PC-3 (cell line): ENCODE measurements around the gene GPC1. TPM values are rescaled to one million over a fixed set of nuclear protein-coding genes. Genes with fewer than 3 reads are reported as not detected.

Experiments
- ATAC-seq: fragments of 200-7000 bp; cut with Tn5 transposase; 2 replicates; pipeline ENCODE4 v1.9.1; 2020; ENCODE audit warnings: mild to moderate bottlenecking, moderate library complexity
- BruUV-seq: library from RNA; stranded (reverse); fragments of 400-500 nt; replicated peaks from 2 replicates; lab custom pipeline; 2021; lab: Mats Ljungman, UMichigan
- CTCF ChIA-PET: fragments of 300-600 bp; sonication (Branson Sonifier 250); formaldehyde crosslinking; loops from one replicate; lab custom pipeline; 2022; ENCODE audit warnings: antibody characterized with exemption; lab: Charles Lee
- POLR2A ChIA-PET: fragments of 300-600 bp; sonication (Branson Sonifier 250); formaldehyde crosslinking; loops from one replicate; lab custom pipeline; 2022; ENCODE audit warnings: antibody characterized with exemption; ENCODE audit not compliant: unreplicated experiment; lab: Charles Lee
- DNase-seq: peaks from one replicate; pipeline ENCODE4 v3.0.0-alpha.2; 2015
- H2AFZ ChIP-seq: fragments of 300-600 bp; sonication (generic); 2 replicates; pipeline ENCODE4 v1.6.0; 2016; ENCODE audit warnings: antibody characterized with exemption, low read length
- H3F3A ChIP-seq: fragments of 300-600 bp; sonication (generic); one replicate; pipeline ENCODE4 v1.6.0; 2017; ENCODE audit warnings: antibody characterized with exemption, low read length, control low read depth, mild to moderate bottlenecking; ENCODE audit not compliant: unreplicated experiment
- H3K27ac ChIP-seq: fragments of 300-600 bp; sonication (generic); 2 replicates; pipeline ENCODE4 v1.5.1; 2016; ENCODE audit warnings: mild to moderate bottlenecking, low read length
- H3K27me3 ChIP-seq: fragments of 300-600 bp; sonication (generic); 2 replicates; pipeline ENCODE4 v1.6.1; 2016; ENCODE audit warnings: low read length, mixed read lengths
- H3K36me3 ChIP-seq: fragments of 300-600 bp; sonication (generic); 2 replicates; pipeline ENCODE4 v1.6.1; 2016; ENCODE audit warnings: low read depth, mixed run types, low read length, mixed read lengths
- H3K4me1 ChIP-seq: fragments of 300-600 bp; sonication (generic); 2 replicates; pipeline ENCODE4 v1.5.1; 2016; ENCODE audit warnings: low read length; ENCODE audit not compliant: insufficient read depth
- H3K4me2 ChIP-seq: fragments of 300-600 bp; sonication (generic); 2 replicates; pipeline ENCODE4 v1.6.0; 2016; ENCODE audit warnings: low read length
- H3K4me3 ChIP-seq: fragments of 300-600 bp; sonication (generic); 2 replicates; pipeline ENCODE4 v1.5.1; 2016; ENCODE audit warnings: mild to moderate bottlenecking, low read length, mixed read lengths
- H3K79me2 ChIP-seq: fragments of 300-600 bp; sonication (generic); 2 replicates; pipeline ENCODE4 v1.6.1; 2017; ENCODE audit warnings: low read length, mixed read lengths
- H3K9ac ChIP-seq: fragments of 300-600 bp; sonication (generic); 2 replicates; pipeline ENCODE4 v1.6.0; 2016; ENCODE audit warnings: mild to moderate bottlenecking, low read length
- H3K9me2 ChIP-seq: fragments of 300-600 bp; sonication (generic); replicated peaks from 2 replicates; pipeline ENCODE4 v1.6.1; 2016; ENCODE audit warnings: mixed run types, low read length, mixed read lengths
- H3K9me3 ChIP-seq: fragments of 300-600 bp; sonication (generic); 2 replicates; pipeline ENCODE4 v1.6.1; 2016; ENCODE audit warnings: low read length, mixed read lengths
- H4K20me1 ChIP-seq: fragments of 300-600 bp; sonication (generic); 2 replicates; pipeline ENCODE4 v1.6.1; 2016; ENCODE audit warnings: low read length, mixed read lengths
- EZH2 ChIP-seq: fragments of 300-600 bp; sonication (generic); IDR thresholded peaks from one replicate; pipeline ENCODE4 v1.6.1; 2017; ENCODE audit warnings: antibody characterized with exemption, mild to moderate bottlenecking, low read length; ENCODE audit not compliant: unreplicated experiment
- EZH2phosphoT487 ChIP-seq: fragments of 300-600 bp; sonication (generic); IDR thresholded peaks from 2 replicates; pipeline ENCODE4 v1.6.1; 2018; ENCODE audit warnings: mild to moderate bottlenecking, antibody characterized with exemption, low read length, borderline replicate concordance
- intact Hi-C: fragments of 100-400 bp; cut with micrococcal nuclease; formaldehyde crosslinking; loops from 2 replicates; pipeline ENCODE4 v1.9.0; 2023
- total RNA-seq: library from RNA; depleted of rRNA; stranded (reverse); fragments of >200 nt; gene quantifications from 2 replicates; pipeline ENCODE4 v1.2.3, GENCODE V29; 2014
- TF ChIP-seq, protein P1 (sequence below): fragments of 300-600 bp; sonication (generic); conservative IDR thresholded peaks from 2 replicates; pipeline ENCODE4 v1.5.1; 2017; ENCODE audit warnings: antibody characterized with exemption, low read depth, mild to moderate bottlenecking, low read length

GPC1 gene
- total RNA-seq, 1 experiment from 2014 or later = 37.1 TPM

DNA sequence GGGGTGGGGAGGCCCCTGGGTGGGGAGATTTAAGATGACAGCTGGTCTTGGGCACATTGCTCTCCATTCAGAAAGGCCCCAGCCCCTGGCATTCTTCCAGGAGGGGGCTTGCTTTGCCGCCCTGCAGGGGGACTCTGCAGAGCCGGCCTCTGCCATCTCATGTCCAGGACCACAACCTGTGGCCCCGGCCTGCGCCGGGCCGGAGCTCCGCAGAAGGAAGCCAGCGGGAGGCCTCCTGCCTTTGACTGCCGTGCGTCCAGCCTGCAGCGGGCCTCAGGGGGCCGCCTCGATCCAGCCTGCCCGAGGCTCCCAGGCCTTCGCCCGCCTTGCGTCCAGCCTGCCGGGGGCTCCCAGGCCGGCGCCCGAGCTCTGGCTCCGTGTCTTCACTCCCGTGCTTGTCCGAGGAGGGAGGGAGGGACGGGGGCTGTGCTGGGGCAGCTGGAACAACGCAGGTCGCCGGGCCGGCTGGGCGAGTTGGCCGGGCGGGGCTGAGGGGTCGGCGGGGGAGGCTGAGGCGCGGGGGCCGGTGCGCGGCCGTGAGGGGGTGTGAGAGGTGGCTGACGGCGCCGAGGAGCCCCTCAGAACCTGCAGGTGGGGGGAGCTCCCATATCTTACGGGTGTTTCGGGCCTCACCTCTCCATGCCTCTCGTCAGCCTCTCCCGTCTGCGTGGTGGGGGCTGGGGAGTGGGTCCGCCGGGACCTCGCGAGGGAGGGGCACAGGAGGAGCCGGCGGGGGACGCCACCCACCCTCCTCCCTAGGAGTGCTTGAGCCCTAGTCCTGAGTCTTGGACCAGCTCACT is 20.4 kb downstream of the GPC1 start:
- DNase-seq (no peak), ATAC-seq (no peak)
- H3K9ac ChIP-seq = no peak overlapping the region
- H3K4me2 ChIP-seq = no peak overlapping the region
- ChIA-PET POLR2A (no interaction called here), CTCF (no interaction called here)
- no peak overlapping the region for H3K27ac ChIP-seq
- H3K79me2 ChIP-seq = no peaks in the 10 kb centered on the region
- intact Hi-C loops = no loop called here
- TF ChIP-seq, protein P1, sequence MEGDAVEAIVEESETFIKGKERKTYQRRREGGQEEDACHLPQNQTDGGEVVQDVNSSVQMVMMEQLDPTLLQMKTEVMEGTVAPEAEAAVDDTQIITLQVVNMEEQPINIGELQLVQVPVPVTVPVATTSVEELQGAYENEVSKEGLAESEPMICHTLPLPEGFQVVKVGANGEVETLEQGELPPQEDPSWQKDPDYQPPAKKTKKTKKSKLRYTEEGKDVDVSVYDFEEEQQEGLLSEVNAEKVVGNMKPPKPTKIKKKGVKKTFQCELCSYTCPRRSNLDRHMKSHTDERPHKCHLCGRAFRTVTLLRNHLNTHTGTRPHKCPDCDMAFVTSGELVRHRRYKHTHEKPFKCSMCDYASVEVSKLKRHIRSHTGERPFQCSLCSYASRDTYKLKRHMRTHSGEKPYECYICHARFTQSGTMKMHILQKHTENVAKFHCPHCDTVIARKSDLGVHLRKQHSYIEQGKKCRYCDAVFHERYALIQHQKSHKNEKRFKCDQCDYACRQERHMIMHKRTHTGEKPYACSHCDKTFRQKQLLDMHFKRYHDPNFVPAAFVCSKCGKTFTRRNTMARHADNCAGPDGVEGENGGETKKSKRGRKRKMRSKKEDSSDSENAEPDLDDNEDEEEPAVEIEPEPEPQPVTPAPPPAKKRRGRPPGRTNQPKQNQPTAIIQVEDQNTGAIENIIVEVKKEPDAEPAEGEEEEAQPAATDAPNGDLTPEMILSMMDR = no peak
- no peak for TF ChIP-seq EZH2phosphoT487
- no peak for TF ChIP-seq EZH2
- no peak overlapping the region for H2AFZ ChIP-seq
- no peaks in the 10 kb centered on the region for H3K9me2 ChIP-seq
- H3K4me1 ChIP-seq = no peaks in the 10 kb centered on the region; the same call in 1 of the 2 replicates
- H3K36me3 ChIP-seq = no peaks in the 10 kb centered on the region
- H4K20me1 ChIP-seq = no peaks in the 10 kb centered on the region
- no peaks in the 10 kb centered on the region for H3K9me3 ChIP-seq
- H3K4me3 ChIP-seq = no peak overlapping the region
- no TSS peak for BruUV-seq
- no peaks in the 10 kb centered on the region for H3K27me3 ChIP-seq
- H3F3A ChIP-seq = no peaks in the 10 kb centered on the region

- Histone ChIP-seq H3F3A (no peaks in the 10 kb centered on the region), H3K4me2 (no peak overlapping the region), H3K4me3 (no peak overlapping the region), H3K36me3 (no peaks in the 10 kb centered on the region), H3K9ac (no peak overlapping the region), H3K4me1 (no peaks in the 10 kb centered on the region; the same call in 1 of the 2 replicates), H3K9me3 (no peaks in the 10 kb centered on the region), H2AFZ (no peak overlapping the region), H3K27ac (no peak overlapping the region), H3K9me2 (no peaks in the 10 kb centered on the region), H3K79me2 (no peaks in the 10 kb centered on the region), H4K20me1 (no peaks in the 10 kb centered on the region), H3K27me3 (no peaks in the 10 kb centered on the region)
- ATAC-seq (no peak), DNase-seq (no peak)
- CTCF ChIA-PET = no interaction called here
- no peak for TF ChIP-seq EZH2
- TF ChIP-seq EZH2phosphoT487 = no peak
- TF ChIP-seq, protein P1 = no peak
- BruUV-seq = no TSS peak
- intact Hi-C loops = no loop called here
- POLR2A ChIA-PET = no interaction called here
These were observed 21.2 kb downstream of the GPC1 start for GRCh38 chr2:240456447-240457222.
